ENCODE data around the gene NEMP1. TPM values are rescaled to one million over a fixed set of nuclear protein-coding genes. Genes with fewer than 3 reads are reported as not detected.

The NEMP1 gene
- total and polyA plus RNA-seq, 4 donors: 1.4 to 10.9 (median 3.2) TPM

- Histone ChIP-seq H3K4me1 (ENCODE audit: control insufficient read depth in 4 of 4, insufficient read depth in 4 of 4, low read length in 3 of 4) (peaks cover 3 to 7% (median 5%) of the 10 kb centered on the region in 4 donors), H3K36me3 (ENCODE audit: control insufficient read depth in 4 of 4, insufficient read depth in 3 of 4, low read depth in 1 of 4, low read length in 3 of 4) (peaks cover 0 to 2% (median 2%) of the 10 kb centered on the region in 4 donors), H3K27me3 (ENCODE audit: control insufficient read depth in 4 of 4, insufficient read depth in 4 of 4, low read length in 3 of 4) (no peaks in the 10 kb centered on the region), H3K9me3 (ENCODE audit: control insufficient read depth in 4 of 4, low read length in 3 of 4) (no peaks in the 10 kb centered on the region), H3K4me3 (ENCODE audit: low read depth in 1 of 3, low read length in 3 of 3) (no peak overlapping the region), H3K9ac (ENCODE audit: low read depth in 1 of 2, low read length in 2 of 2) (no peak overlapping the region), H3K27ac (ENCODE audit: low read depth in 1 of 2, low read length in 2 of 2) (no peak overlapping the region)
- no peak for DNase-seq (ENCODE audit: low spot score)
- 88% methylated on average over 2 of the region's 2 CpGs for WGBS
- TF ChIP-seq NR2F2 (IDR thresholded peaks at IDR 0.05) (no peak), REST (IDR thresholded peaks at IDR 0.05) (no peak), JUND (IDR thresholded peaks at IDR 0.05) (no peak), FOXA2 (IDR thresholded peaks at IDR 0.05) (no peak), MAX (IDR thresholded peaks at IDR 0.05) (no peak), EGR1 (IDR thresholded peaks at IDR 0.05; ENCODE audit: low read depth in 2 of 2) (no peak), HNF4G (IDR thresholded peaks at IDR 0.05) (no peak), ZBTB33 (IDR thresholded peaks at IDR 0.05) (no peak)
These were observed 5.9 kb downstream of the NEMP1 start for GRCh38 chr12:57072661-57073060.

GRCh38 chr12:57069523-57069922 is 9.1 kb downstream of the NEMP1 start:
- Histone ChIP-seq H3K27ac (ENCODE audit: low read depth in 1 of 2, low read length in 2 of 2) (peak overlapping the region; percentile 43 to 84), H3K4me1 (ENCODE audit: control insufficient read depth in 4 of 4, insufficient read depth in 4 of 4, low read length in 3 of 4) (peaks cover 1 to 5% (median 4%) of the 10 kb centered on the region in 4 donors), H3K4me3 (ENCODE audit: low read depth in 1 of 3, low read length in 3 of 3) (no peak overlapping the region), H3K36me3 (ENCODE audit: control insufficient read depth in 4 of 4, insufficient read depth in 3 of 4, low read depth in 1 of 4, low read length in 3 of 4) (peaks cover 0 to 2% (median 2%) of the 10 kb centered on the region in 4 donors), H3K9me3 (ENCODE audit: control insufficient read depth in 4 of 4, low read length in 3 of 4) (no peaks in the 10 kb centered on the region), H3K9ac (ENCODE audit: low read depth in 1 of 2, low read length in 2 of 2) (peak overlapping the region; percentile 17 to 61), H3K27me3 (ENCODE audit: control insufficient read depth in 4 of 4, insufficient read depth in 4 of 4, low read length in 3 of 4) (no peaks in the 10 kb centered on the region)
- WGBS: 21% methylated on average over 3 of the region's 3 CpGs
- TF ChIP-seq JUND (IDR thresholded peaks at IDR 0.05): no peak
- no peak for TF ChIP-seq HNF4G (IDR thresholded peaks at IDR 0.05)
- peak; percentile 45 for TF ChIP-seq YY1 (IDR thresholded peaks at IDR 0.05)
- TF ChIP-seq CTCF (IDR thresholded peaks at IDR 0.05; ENCODE audit: low read depth, low read length, missing input control): peak; percentile 98
- TF ChIP-seq RAD21 (IDR thresholded peaks at IDR 0.05): peak; percentile 100
- no peak for TF ChIP-seq ATF3 (IDR thresholded peaks at IDR 0.05)
- no peak for TF ChIP-seq NR2F2 (IDR thresholded peaks at IDR 0.05)
- no peak for TF ChIP-seq REST (IDR thresholded peaks at IDR 0.05)
- no peak for TF ChIP-seq FOXA2 (IDR thresholded peaks at IDR 0.05)
- TF ChIP-seq RXRA (IDR thresholded peaks at IDR 0.05): peak; percentile 34 to 62
- no peak for TF ChIP-seq TAF1 (conservative IDR thresholded peaks at IDR 0.05)
- TF ChIP-seq FOXA1 (IDR thresholded peaks at IDR 0.05): no peak
- peak in 1 of 2 donors; percentile 37 for TF ChIP-seq HNF4A (conservative IDR thresholded peaks at IDR 0.05)
- TF ChIP-seq EGR1 (IDR thresholded peaks at IDR 0.05; ENCODE audit: low read depth in 2 of 2): no peak
- peak; percentile 17 for TF ChIP-seq MAX (IDR thresholded peaks at IDR 0.05)
- no peak for TF ChIP-seq ZBTB33 (IDR thresholded peaks at IDR 0.05)
- no peak for TF ChIP-seq GABPA (IDR thresholded peaks at IDR 0.05 in 1 of 2, conservative IDR thresholded peaks at IDR 0.05 in 1 of 2)
- peak; percentile 63 for TF ChIP-seq SP1 (IDR thresholded peaks at IDR 0.05)
- peak; percentile 62 for DNase-seq (ENCODE audit: low spot score)

All from liver (tissue), 9 donors.